Measurements from ENCODE around the gene KIF6.
"Not testable (repeated sequence)": the region's sequence is repeated elsewhere in the genome, so short reads cannot be mapped to it uniquely, and the experiment has no call there.

KIF6 gene

DNA sequence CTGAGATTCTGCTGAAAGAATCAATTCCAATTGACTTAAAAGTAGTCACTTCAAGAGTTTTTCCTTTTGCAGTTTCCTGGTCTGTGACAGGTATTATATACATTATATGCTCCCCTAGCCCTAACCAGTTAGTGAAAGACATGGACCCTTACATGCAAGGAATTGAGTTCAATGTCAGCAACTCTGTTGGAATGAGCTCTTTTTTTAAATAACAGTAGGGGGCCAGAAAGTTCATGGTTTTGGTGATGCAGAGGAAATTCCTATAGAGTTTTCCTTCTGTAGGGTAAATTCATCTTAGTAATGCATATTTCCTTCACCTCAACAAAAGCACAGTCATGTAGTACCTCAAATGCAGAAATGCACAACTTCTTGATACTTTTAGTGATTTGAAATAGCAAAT lies 172.2 kb downstream of the KIF6 start:
- peak; percentile 83 for DNase-seq

DNA sequence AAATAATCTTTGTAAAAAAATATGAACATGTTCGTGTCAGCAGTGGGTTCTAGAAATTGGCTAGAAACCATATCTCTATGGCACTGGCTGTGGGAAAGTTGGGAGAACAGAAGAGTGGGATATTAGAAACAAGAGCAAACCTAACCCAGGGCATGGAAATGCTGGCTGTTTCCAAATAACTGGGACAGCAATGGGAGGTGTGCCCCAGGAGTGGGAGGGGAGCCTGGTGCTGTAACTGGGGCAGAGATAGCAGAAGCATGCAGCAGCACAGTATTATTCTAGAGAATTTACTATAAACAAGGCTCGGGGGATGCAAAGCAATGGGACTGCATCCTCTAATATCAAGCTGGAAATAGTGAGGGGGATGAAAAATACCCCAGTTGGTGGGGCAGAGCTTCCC lies 175.0 kb downstream of the KIF6 start:
- no peak for DNase-seq

DNA sequence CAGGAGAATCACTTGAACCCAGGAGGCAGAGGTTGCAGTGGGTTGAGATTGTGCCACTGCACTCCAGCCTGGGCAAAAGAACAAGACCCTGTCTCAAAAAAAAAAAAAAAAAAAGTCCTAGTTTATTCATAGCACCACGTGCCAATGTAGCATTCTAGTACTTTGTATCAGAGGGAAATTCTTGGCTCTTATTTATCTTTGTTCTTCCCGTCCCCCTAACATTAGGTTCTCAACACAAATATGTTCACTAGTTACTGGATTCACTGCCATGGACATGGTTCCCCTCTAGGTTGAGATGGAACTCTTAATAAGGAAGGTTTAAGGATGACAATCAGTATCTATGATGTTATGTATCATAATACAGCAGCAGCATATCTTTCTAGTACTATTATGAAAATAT lies 178.5 kb downstream of the KIF6 start:
- DNase-seq: no peak

- no peak for DNase-seq
Measured at GRCh38 chr6:39543950-39544349, 181.3 kb downstream of the KIF6 start.

- no peak for DNase-seq
Measured at GRCh38 chr6:39543095-39543494, 182.1 kb downstream of the KIF6 start.

- DNase-seq: no peak
Measured at GRCh38 chr6:39540454-39540853, 184.8 kb downstream of the KIF6 start.

- DNase-seq: peak; percentile 70
Measured at GRCh38 chr6:39530201-39530759, 194.9 kb downstream of the KIF6 start.

DNA sequence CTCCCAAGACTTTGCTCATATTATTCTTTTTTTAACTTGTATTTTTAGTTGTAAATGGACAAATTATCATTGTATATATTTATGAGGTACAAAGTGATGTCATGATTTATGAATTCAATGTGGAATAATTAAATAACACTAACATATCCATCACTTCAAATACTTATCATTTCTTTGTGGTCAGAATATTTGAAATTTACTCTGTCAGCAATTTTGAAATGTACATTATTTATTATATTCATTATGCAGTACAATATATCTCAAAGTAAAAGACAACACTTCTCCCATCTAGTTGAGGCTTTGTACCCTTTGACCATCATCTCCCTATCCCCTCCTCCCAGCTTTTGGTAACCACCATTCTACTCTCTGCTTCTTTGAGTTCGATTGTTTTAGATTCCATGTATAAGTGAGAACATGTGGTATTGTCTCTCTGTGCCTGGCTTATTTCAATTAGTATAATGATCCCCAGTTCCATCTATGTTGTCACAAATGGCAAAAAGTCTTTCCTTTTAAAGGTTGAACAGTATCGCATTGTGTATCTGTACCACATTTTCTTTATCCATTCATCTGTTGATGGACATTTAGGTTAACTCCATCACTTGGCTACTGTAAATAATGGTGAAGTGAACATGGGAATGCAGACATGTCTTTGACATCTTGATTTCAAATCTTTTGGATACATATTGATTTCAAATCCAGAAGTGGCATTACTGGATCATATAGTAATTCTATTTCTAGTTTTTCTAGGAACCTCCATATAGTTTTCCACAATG lies 197.2 kb downstream of the KIF6 start:
- DNase-seq: no peak

- no peak for DNase-seq
Measured at GRCh38 chr6:39524007-39524406, 201.2 kb downstream of the KIF6 start.

- no peak for DNase-seq
Measured at GRCh38 chr6:39521958-39522357, 203.2 kb downstream of the KIF6 start.

DNA sequence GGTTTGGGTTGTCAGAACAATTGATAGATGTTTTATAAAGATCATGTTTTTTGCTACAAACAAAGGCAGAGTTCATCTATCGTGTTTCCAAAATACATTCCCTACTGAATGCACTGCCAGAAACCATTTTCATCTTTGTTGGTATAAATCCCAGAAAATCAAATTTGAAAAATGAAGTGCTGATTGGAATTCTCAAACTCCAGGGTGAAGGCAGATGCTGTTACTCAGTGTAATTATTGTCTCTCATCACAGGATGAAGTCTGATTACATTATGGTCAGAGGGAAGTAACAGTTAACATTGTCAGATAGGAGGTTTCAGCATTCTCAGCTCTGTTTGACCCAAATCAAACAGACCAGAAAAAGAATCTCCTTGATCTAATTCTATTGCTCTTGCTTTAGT lies 204.3 kb downstream of the KIF6 start:
- DNase-seq: no peak

- DNase-seq: no peak
Measured at GRCh38 chr6:39520411-39520810, 204.8 kb downstream of the KIF6 start.

DNA sequence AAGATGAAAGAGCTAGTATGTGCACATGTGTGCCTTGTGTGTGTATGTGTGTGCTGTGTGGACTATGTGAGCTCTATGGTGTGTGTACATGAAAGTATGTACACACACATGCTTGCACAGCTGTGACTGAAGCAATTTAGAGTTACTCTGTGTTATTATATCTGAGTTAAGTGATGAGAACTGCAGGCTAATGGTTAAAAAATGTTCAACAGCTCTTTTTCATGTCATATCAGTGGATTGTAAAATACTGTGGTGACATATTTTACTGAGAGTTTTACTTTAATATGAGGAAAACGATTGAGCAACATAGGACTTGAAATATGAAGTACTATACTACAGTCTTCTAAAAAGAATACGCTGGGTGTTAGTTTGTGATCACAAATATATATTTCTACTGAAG lies 207.0 kb downstream of the KIF6 start:
- peak; percentile 80 for DNase-seq

DNA sequence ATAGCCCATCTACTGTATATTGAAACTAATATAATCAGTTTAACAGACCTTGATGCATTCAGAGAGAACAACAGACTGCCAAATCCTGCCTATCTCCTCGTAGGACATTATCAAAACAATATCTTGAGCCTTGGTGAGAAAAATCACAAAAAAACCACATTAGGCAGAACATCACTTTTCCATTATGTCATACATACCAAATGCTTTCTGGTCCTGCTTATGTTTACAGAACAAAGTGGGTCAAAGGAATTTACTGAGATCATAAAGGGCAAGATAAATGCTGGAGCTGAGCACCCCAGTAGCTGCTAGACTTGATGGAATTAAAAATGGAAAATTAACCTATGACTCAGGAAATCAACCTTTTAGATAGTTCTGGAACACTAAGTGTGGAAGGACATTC lies 207.5 kb downstream of the KIF6 start:
- peak; percentile 94 for DNase-seq

GRCh38 chr6:39516471-39516870 lies 208.7 kb downstream of the KIF6 start:
- peak; percentile 76 for DNase-seq

DNA sequence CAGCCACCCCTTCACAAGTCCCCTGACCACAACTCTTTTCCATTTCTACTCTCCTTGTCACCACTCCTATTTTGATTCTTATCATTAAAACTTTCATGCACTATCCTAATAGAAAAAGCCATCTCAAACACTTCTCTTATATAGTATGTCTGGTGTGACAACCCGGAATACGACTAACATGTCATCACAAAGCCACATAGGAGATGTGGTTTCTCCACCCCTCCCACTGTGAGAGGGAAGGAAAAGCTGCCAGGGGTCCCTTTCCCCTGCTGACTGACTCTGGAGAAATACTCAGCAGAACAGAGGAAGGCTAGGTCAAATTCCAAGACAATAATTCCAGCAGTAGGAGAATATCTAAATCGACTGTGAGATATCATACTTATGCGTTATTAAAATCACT lies 209.7 kb downstream of the KIF6 start:
- DNase-seq: peak; percentile 42

DNA sequence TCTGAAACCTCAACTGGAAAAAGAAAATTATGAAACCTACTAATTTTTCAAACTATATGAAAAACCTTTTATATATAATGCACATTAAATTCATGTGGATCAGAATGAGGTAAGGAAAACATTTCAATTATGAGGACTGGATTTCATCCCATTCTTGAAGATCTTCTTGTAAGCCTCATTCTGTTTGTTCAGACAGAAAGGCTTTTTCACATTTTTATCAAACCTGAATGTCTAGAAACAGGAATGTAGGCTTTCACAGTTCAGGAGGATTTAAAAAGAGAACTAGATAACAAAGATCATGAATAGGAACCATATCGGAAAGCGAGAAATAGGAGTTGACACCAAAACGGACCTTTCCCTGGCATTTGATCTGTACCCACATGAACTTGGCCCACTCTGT lies 210.2 kb downstream of the KIF6 start:
- DNase-seq: peak; percentile 69

DNA sequence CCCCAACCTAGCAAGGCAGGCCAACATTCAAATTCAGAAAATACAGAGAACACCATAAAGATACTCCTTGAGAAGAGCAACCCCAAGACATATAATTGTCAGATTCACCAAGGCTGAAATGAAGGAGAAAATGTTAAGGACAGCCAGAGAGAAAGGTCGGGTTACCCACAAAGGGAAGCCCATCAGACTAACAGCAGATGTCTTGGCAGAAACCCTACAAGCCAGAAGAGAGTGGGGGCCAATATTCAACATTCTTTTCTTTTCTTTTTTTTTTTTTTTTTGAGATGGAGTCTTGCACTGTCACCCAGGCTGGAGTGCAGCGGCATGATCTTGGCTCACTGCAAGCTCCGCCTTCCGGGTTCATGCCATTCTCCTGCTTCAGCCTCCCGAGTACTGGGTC lies 215.4 kb downstream of the KIF6 start:
- DNase-seq: not testable (repeated sequence)

- no peak for DNase-seq
Measured at GRCh38 chr6:39508515-39508914, 216.7 kb downstream of the KIF6 start.

- DNase-seq: no peak
Measured at GRCh38 chr6:39507331-39507998, 217.7 kb downstream of the KIF6 start.

DNA sequence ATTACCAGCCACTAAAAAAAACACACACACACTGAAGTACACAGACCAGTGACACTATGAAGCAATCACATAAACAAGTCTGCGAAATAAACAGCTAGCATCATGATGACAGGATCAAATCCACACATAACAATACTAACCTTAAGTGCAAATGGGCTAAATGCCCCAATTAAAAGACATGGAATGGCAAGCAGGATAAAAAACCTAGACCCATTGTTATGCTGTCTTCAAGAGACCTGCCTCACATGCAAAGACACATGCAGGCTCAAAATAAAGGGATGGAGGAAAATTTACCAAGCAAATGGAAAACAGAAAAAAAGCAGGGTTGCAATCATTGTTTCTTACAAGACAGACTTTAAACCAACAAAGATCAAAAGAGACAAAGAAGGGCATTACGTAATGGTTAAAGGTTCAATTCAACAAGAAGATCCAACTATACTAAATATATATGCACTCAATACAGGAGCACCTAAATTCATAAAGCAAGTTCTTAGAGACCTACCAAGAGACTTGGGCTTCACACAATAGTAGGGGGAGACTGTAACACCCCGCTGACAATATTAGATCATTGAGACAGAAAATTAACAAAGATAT lies 222.7 kb downstream of the KIF6 start:
- DNase-seq: not testable (repeated sequence)

GRCh38 chr6:39499053-39499452 lies 226.2 kb downstream of the KIF6 start:
- no peak for DNase-seq

- DNase-seq: no peak
Measured at GRCh38 chr6:39498096-39498495, 227.1 kb downstream of the KIF6 start.

GRCh38 chr6:39496915-39497314 lies 228.3 kb downstream of the KIF6 start:
- peak; percentile 56 for DNase-seq

All from fibroblast of skin of back (primary cell).